ENCODE measurements around the gene ARHGAP26.
"Not testable (repeated sequence)": the region's sequence is repeated elsewhere in the genome, so short reads cannot be mapped to it uniquely, and the experiment has no call there.

The ARHGAP26 gene

DNA sequence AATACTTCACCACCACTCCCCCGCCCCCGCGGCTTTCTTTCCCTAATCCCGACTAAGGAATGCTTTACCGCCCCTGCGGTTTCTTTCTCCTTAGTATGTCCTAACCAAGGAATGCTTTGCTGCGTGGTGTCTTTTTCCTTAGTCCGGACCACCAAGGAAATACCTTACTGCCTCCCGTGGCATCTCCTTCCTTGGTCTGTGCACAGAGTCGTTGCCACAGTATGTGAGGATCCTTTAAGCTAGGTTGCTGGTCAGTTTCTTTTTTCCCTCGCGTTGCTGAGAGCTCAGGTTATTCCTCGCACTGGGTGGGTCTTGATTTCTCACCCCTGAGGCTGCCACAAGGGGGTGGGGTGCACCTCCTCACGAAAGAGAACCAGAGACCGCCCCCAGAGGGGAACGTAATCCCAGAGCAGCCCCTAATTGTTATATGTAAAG, 323.9 kb downstream of the ARHGAP26 start:
- Histone ChIP-seq H3K4me1 (ENCODE audit: control insufficient read depth in 1 of 2, insufficient read depth in 2 of 2, low read length in 2 of 2) (no peaks in the 10 kb centered on the region), H3K36me3 (ENCODE audit: control insufficient read depth in 1 of 2, insufficient read depth in 2 of 2, low read length in 2 of 2) (no peaks in the 10 kb centered on the region), H3K27ac (ENCODE audit: low read length) (no peak overlapping the region), H3K27me3 (ENCODE audit: low read depth, low read length) (no peaks in the 10 kb centered on the region), H3K4me3 (ENCODE audit: low read depth in 1 of 2, low read length in 2 of 2) (peak overlapping the region; percentile 17 to 30), H3K9me3 (ENCODE audit: control insufficient read depth in 1 of 2, low read length in 2 of 2) (no peaks in the 10 kb centered on the region)

DNA sequence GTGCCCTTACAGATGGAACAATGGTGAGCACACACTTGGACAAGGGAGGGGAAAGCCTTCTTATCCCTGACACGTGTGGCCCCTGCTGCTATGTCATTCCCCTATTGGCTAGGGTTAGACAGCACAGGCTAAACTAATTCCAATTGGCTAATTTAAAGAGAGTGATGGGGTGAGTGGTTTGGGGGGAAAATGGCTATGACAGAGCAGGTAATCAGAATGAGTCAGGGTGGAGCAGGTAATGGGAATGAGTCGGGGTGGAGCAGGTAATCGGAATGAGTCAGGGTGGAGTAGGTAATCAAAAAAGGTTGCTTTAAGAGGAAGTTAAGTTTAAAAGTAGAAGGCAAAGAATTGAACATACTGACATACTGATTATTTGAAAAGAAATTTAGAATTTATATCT, 324.4 kb downstream of the ARHGAP26 start:
- H3K9me3 ChIP-seq (ENCODE audit: control insufficient read depth in 1 of 2, low read length in 2 of 2); H3K4me3 ChIP-seq (ENCODE audit: low read depth in 1 of 2, low read length in 2 of 2); H3K27me3 ChIP-seq (ENCODE audit: low read depth, low read length); H3K27ac ChIP-seq (ENCODE audit: low read length); H3K36me3 ChIP-seq (ENCODE audit: control insufficient read depth in 1 of 2, insufficient read depth in 2 of 2, low read length in 2 of 2); H3K4me1 ChIP-seq (ENCODE audit: control insufficient read depth in 1 of 2, insufficient read depth in 2 of 2, low read length in 2 of 2): not testable (repeated sequence)

DNA sequence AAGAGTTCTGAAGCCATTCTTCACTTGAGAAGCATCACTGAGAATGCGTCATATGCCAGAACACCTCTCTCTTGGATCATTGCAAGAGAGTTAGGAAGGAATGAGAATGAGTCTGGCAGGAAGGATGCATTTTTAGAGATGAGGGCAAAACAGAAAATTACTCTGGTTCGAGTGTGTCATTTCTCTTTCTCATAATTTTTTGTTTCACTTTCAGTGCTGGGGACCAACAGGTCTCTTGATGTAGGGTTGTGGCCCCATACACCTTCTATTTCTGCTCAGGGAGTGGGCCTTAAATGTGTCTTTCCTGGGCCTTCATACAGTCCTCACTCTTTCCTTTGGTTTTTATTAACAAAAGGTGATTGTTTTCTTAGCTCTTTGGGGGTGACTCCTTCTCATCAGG, 330.9 kb downstream of the ARHGAP26 start:
- Histone ChIP-seq H3K27ac (ENCODE audit: low read length) (no peak overlapping the region), H3K4me1 (ENCODE audit: control insufficient read depth in 1 of 2, insufficient read depth in 2 of 2, low read length in 2 of 2) (peaks cover 0 to 3% of the 10 kb centered on the region in 2 donors), H3K36me3 (ENCODE audit: control insufficient read depth in 1 of 2, insufficient read depth in 2 of 2, low read length in 2 of 2) (no peaks in the 10 kb centered on the region), H3K9me3 (ENCODE audit: control insufficient read depth in 1 of 2, low read length in 2 of 2) (no peaks in the 10 kb centered on the region), H3K27me3 (ENCODE audit: low read depth, low read length) (no peaks in the 10 kb centered on the region), H3K4me3 (ENCODE audit: low read depth in 1 of 2, low read length in 2 of 2) (no peak overlapping the region)

DNA sequence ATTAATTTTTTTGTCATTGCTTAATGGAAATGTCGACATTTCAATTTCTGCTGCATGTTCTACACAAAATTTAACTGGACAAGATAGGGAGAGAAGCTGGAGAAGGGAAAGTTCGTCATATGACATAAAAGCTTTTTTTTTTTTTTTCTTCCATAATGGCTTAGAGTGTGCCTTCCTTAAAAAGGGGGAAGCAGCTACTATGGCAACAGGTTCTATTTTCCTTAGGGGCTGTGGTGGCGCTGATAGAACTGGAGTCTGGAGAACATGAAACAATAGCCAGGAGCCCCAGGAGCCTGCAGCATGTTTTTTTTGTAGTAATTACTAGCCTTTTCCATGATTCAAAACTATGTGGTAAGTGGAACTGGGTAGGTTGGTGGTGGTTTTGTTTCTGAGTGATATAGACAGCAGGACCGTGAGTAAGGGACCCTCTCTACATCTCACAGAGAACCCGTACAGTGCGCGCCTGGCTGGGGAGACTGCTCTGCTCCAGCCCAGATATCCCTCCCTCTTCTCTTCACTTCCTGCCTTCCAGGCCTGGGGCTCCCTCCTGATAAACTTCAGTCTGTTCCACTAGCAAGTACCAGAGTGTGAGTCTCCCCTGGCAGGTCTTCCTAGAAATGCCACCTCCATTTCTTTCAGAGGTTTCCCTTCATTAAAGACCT, 331.7 kb downstream of the ARHGAP26 start:
- no peaks in the 10 kb centered on the region for H3K27me3 ChIP-seq (ENCODE audit: low read depth, low read length)
- no peaks in the 10 kb centered on the region for H3K9me3 ChIP-seq (ENCODE audit: control insufficient read depth in 1 of 2, low read length in 2 of 2)
- peak overlapping the region; percentile 28 for H3K27ac ChIP-seq (ENCODE audit: low read length)
- no peak overlapping the region for H3K4me3 ChIP-seq (ENCODE audit: low read depth in 1 of 2, low read length in 2 of 2)
- no peaks in the 10 kb centered on the region for H3K36me3 ChIP-seq (ENCODE audit: control insufficient read depth in 1 of 2, insufficient read depth in 2 of 2, low read length in 2 of 2)
- peaks cover 0 to 3% of the 10 kb centered on the region in 2 donors for H3K4me1 ChIP-seq (ENCODE audit: control insufficient read depth in 1 of 2, insufficient read depth in 2 of 2, low read length in 2 of 2)

DNA sequence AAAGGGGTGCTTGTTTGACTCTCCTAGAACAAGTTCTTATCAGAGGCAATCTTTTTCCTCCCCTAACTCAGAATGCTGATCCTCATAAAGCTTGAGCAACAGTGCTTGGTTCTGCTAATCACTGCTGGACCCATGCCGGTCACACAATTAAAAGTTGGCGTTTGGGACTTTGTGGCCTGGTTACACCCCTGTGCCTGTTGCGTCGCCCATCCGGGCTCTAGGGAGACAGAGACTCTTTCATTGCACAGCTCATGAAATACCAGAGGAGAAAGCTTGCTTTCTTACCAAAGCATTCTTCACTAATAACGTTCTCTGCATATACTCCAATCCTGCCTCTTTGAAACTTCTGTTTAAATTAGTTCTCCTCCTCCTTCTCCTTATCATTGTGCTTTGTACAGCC, 332.2 kb downstream of the ARHGAP26 start:
- Histone ChIP-seq H3K36me3 (ENCODE audit: control insufficient read depth in 1 of 2, insufficient read depth in 2 of 2, low read length in 2 of 2) (no peaks in the 10 kb centered on the region), H3K4me3 (ENCODE audit: low read depth in 1 of 2, low read length in 2 of 2) (no peak overlapping the region), H3K4me1 (ENCODE audit: control insufficient read depth in 1 of 2, insufficient read depth in 2 of 2, low read length in 2 of 2) (peaks cover 0 to 3% of the 10 kb centered on the region in 2 donors), H3K27me3 (ENCODE audit: low read depth, low read length) (no peaks in the 10 kb centered on the region), H3K9me3 (ENCODE audit: control insufficient read depth in 1 of 2, low read length in 2 of 2) (no peaks in the 10 kb centered on the region), H3K27ac (ENCODE audit: low read length) (peak overlapping the region; percentile 28)

DNA sequence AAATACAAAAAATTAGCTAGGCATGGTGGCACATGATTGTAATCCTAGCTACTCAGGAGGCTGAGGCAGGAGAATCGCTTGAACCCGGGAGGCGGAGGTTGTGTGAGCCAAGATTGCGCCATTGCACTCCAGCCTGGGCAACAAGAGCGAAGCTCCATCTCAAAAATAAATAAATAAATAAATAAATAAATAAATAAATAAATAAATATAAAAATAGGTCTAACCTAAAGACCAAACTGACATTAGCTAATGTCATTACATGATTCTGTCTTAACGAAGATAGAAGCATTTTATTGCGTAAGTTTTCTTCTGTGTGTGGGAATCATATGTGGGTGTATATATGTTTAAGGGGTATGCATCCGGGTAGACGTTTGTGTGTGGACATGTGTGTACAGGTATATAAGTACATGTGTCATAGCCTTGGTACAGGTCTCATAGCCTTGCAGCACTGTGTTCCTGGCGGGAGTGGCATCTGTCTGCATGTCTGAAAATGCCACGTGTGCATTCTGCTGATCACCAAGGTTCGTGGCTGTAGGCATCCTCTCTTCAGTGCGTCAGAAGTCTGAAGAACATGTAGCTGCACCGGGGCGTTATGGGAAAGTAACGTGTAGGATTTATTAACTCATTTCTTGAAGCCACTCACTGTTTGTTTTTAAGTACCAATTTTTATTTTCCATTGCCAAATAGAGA, 335.2 kb downstream of the ARHGAP26 start:
- peaks cover 3 to 10% of the 10 kb centered on the region in 2 donors for H3K4me1 ChIP-seq (ENCODE audit: control insufficient read depth in 1 of 2, insufficient read depth in 2 of 2, low read length in 2 of 2)
- no peak overlapping the region for H3K4me3 ChIP-seq (ENCODE audit: low read depth in 1 of 2, low read length in 2 of 2)
- no peaks in the 10 kb centered on the region for H3K9me3 ChIP-seq (ENCODE audit: control insufficient read depth in 1 of 2, low read length in 2 of 2)
- H3K27me3 ChIP-seq (ENCODE audit: low read depth, low read length) = no peaks in the 10 kb centered on the region
- H3K27ac ChIP-seq (ENCODE audit: low read length) = no peak overlapping the region
- no peaks in the 10 kb centered on the region for H3K36me3 ChIP-seq (ENCODE audit: control insufficient read depth in 1 of 2, insufficient read depth in 2 of 2, low read length in 2 of 2)

DNA sequence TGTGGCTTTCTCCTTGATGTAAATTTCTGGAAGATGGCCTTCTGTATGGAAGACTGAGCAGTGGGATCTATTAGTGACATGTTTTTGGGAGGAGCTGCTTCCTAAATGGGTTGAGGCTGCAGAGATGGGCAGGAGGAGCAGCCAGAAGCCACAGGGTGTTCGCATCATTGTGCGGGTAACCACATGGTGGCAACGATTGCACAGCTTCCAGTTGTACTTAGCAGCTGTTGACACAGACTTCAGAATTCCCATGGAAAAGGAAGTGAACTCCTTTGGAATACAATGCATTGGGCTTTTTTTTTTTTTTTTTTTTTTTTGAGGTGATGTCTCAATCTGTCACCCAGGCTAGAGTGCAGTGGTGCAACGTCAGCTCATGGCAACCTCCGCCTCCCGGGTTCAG, 336.0 kb downstream of the ARHGAP26 start:
- Histone ChIP-seq H3K9me3 (ENCODE audit: control insufficient read depth in 1 of 2, low read length in 2 of 2) (no peaks in the 10 kb centered on the region), H3K4me1 (ENCODE audit: control insufficient read depth in 1 of 2, insufficient read depth in 2 of 2, low read length in 2 of 2) (peaks cover 3 to 16% of the 10 kb centered on the region in 2 donors), H3K4me3 (ENCODE audit: low read depth in 1 of 2, low read length in 2 of 2) (no peak overlapping the region), H3K27ac (ENCODE audit: low read length) (no peak overlapping the region), H3K36me3 (ENCODE audit: control insufficient read depth in 1 of 2, insufficient read depth in 2 of 2, low read length in 2 of 2) (no peaks in the 10 kb centered on the region), H3K27me3 (ENCODE audit: low read depth, low read length) (no peaks in the 10 kb centered on the region)

DNA sequence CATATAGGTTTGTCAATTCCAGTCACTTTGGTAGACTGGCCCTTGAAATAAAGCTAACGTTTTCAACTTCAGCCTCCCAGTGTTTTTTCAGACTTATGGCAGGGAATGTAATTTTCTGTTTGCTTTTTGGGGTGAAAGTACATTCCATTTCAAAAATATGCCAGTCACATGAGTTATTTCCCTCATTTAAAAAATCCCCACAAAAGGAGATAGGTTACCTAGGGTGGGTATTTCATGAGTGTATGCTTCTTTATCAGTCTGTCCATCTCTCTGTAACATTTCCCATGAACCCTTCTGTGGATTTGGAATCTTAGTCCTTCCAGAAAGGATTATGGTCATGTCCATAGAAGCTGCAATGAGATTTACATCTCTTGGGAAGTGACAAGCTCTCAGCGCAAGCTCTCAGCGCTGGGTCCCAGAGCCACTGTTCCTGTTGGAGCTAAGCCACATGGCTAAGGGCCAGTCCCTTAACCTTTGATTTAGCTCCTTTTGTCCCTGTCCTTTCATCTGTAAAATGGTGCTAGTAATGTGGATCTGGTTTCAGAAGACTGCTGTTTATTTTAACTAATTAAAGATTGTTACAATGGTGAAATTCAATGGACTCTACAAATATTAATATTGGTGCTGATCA, 338.4 kb downstream of the ARHGAP26 start:
- Histone ChIP-seq H3K36me3 (ENCODE audit: control insufficient read depth in 1 of 2, insufficient read depth in 2 of 2, low read length in 2 of 2) (no peaks in the 10 kb centered on the region), H3K27ac (ENCODE audit: low read length) (no peak overlapping the region), H3K27me3 (ENCODE audit: low read depth, low read length) (no peaks in the 10 kb centered on the region), H3K9me3 (ENCODE audit: control insufficient read depth in 1 of 2, low read length in 2 of 2) (no peaks in the 10 kb centered on the region), H3K4me3 (ENCODE audit: low read depth in 1 of 2, low read length in 2 of 2) (no peak overlapping the region), H3K4me1 (ENCODE audit: control insufficient read depth in 1 of 2, insufficient read depth in 2 of 2, low read length in 2 of 2) (peaks cover 0 to 16% of the 10 kb centered on the region in 2 donors)

DNA sequence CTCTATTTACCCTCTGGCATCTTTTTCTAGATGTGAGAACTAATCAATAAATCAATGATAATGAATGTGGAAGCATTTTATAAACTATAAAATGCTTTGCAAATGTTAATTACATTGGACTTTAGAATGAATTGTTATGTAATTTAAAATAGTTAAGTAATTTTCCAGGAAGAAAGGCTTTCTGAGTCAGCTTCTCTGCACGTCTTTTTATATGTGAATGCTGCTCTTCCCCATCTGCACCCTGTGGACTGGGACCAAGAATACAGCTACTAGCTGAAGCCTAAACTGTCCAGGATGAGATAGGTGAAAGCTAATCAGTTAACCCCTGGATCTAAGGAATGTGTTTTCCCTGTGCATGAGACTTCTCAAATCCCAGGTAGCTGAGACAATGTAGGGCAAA, 340.4 kb downstream of the ARHGAP26 start:
- peaks cover 0 to 16% of the 10 kb centered on the region in 2 donors for H3K4me1 ChIP-seq (ENCODE audit: control insufficient read depth in 1 of 2, insufficient read depth in 2 of 2, low read length in 2 of 2)
- no peaks in the 10 kb centered on the region for H3K36me3 ChIP-seq (ENCODE audit: control insufficient read depth in 1 of 2, insufficient read depth in 2 of 2, low read length in 2 of 2)
- no peaks in the 10 kb centered on the region for H3K27me3 ChIP-seq (ENCODE audit: low read depth, low read length)
- no peak overlapping the region for H3K4me3 ChIP-seq (ENCODE audit: low read depth in 1 of 2, low read length in 2 of 2)
- H3K9me3 ChIP-seq (ENCODE audit: control insufficient read depth in 1 of 2, low read length in 2 of 2) = no peaks in the 10 kb centered on the region
- no peak overlapping the region for H3K27ac ChIP-seq (ENCODE audit: low read length)

DNA sequence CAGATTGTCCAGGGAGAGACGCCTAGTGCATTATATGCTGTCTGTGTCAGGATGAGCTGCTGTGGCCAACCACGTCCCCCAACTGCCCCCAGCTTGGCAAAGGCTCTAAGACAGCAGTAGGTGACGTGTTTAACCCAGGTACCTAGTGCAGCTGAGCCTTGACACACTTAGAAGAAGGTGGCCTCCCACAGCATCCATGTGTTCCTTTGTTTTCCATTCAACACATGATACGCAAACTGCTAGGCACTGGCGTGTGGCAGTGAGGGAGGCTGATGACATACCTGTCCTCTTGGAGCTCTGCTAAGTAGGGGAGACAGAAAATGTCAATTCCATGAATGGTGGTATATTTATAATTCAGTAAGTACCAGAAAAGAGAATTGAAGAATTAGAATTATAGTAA, 341.6 kb downstream of the ARHGAP26 start:
- Histone ChIP-seq H3K27ac (ENCODE audit: low read length) (no peak overlapping the region), H3K36me3 (ENCODE audit: control insufficient read depth in 1 of 2, insufficient read depth in 2 of 2, low read length in 2 of 2) (no peaks in the 10 kb centered on the region), H3K9me3 (ENCODE audit: control insufficient read depth in 1 of 2, low read length in 2 of 2) (no peaks in the 10 kb centered on the region), H3K27me3 (ENCODE audit: low read depth, low read length) (no peaks in the 10 kb centered on the region), H3K4me3 (ENCODE audit: low read depth in 1 of 2, low read length in 2 of 2) (no peak overlapping the region), H3K4me1 (ENCODE audit: control insufficient read depth in 1 of 2, insufficient read depth in 2 of 2, low read length in 2 of 2) (peaks cover under 1 to 16% of the 10 kb centered on the region in 2 donors)

DNA sequence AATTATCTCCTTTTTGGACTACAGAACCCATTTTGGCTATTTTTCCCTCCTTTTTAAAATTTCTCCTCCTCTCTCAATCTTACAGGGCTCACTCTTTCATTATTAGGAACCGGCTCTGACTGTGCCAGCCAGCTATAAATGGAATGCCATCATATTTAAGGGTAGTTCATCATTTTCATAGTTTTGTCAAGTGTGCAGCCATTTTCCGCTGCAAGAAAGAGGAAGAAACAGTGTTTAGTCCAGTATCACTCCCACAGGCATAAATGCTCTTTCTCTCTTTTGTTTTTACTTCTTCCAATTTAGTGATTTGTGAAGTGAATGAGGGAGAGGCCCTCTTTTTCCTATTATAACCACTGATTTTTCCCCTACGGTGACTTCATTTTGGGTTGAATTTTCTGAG, 343.3 kb downstream of the ARHGAP26 start:
- H3K4me1 ChIP-seq (ENCODE audit: control insufficient read depth in 1 of 2, insufficient read depth in 2 of 2, low read length in 2 of 2) = peaks cover 6 to 13% of the 10 kb centered on the region in 2 donors
- no peak overlapping the region for H3K27ac ChIP-seq (ENCODE audit: low read length)
- H3K4me3 ChIP-seq (ENCODE audit: low read depth in 1 of 2, low read length in 2 of 2) = no peak overlapping the region
- no peaks in the 10 kb centered on the region for H3K9me3 ChIP-seq (ENCODE audit: control insufficient read depth in 1 of 2, low read length in 2 of 2)
- H3K36me3 ChIP-seq (ENCODE audit: control insufficient read depth in 1 of 2, insufficient read depth in 2 of 2, low read length in 2 of 2) = no peaks in the 10 kb centered on the region
- H3K27me3 ChIP-seq (ENCODE audit: low read depth, low read length) = no peaks in the 10 kb centered on the region
